ENCODE measurements around the gene BCCIP.

Gene BCCIP

DNA sequence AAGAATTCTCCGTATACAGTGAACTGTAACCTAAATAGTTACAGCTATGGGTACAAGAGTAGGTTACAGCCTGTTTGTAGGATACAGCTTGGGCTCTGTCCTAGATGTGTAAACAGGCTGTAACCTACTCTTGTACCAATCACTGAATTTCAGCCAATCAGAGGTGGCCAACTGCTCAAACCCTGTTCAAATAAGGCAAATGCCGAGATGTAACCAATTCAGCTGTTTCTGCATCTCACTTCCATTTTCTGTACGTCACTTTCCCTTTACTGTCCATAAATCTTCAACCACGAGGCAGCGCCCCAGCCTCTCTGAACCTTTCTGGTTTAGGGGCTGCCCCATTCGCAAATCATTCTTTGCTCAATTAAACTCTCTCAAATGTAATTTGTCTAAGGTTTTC, 39.4 kb upstream of the BCCIP start:
- peak; percentile 52 for DNase-seq (ENCODE audit: low spot score)
- in situ Hi-C loops (cut with MboI; ENCODE audit: low pct_unique_long_range_greater_than_20kb, low sequenced_read_pairs, unreplicated experiment) = no loop called here
- TF ChIP-seq, protein P1, sequence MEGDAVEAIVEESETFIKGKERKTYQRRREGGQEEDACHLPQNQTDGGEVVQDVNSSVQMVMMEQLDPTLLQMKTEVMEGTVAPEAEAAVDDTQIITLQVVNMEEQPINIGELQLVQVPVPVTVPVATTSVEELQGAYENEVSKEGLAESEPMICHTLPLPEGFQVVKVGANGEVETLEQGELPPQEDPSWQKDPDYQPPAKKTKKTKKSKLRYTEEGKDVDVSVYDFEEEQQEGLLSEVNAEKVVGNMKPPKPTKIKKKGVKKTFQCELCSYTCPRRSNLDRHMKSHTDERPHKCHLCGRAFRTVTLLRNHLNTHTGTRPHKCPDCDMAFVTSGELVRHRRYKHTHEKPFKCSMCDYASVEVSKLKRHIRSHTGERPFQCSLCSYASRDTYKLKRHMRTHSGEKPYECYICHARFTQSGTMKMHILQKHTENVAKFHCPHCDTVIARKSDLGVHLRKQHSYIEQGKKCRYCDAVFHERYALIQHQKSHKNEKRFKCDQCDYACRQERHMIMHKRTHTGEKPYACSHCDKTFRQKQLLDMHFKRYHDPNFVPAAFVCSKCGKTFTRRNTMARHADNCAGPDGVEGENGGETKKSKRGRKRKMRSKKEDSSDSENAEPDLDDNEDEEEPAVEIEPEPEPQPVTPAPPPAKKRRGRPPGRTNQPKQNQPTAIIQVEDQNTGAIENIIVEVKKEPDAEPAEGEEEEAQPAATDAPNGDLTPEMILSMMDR (IDR thresholded peaks at IDR 0.05; ENCODE audit: extremely low read depth, insufficient read depth, missing control alignments) = peak; percentile 17

DNA sequence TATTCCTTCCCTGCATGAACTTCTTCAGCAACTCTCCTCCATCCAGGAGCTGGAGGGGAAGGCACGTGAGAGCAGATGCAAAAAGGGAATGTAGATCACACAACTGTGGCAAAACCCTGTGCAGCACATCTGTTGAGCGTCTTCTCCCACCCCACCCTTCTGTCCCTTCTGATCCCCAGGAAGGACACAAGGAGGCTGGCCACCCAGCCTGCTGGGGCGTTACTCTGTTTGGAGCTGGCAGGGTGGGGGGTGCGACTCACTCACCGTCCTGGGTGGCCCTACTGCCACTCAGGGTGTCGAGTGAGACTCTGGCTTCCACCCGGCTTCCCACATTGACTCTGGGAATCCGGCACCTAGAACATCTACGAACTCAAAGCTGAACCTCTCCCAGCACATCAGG, 37.6 kb upstream of the BCCIP start:
- in situ Hi-C loops (cut with MboI; ENCODE audit: low pct_unique_long_range_greater_than_20kb, low sequenced_read_pairs, unreplicated experiment) = no loop called here
- TF ChIP-seq, protein P1 (IDR thresholded peaks at IDR 0.05; ENCODE audit: extremely low read depth, insufficient read depth, missing control alignments) = no peak
- DNase-seq (ENCODE audit: low spot score) = no peak

DNA sequence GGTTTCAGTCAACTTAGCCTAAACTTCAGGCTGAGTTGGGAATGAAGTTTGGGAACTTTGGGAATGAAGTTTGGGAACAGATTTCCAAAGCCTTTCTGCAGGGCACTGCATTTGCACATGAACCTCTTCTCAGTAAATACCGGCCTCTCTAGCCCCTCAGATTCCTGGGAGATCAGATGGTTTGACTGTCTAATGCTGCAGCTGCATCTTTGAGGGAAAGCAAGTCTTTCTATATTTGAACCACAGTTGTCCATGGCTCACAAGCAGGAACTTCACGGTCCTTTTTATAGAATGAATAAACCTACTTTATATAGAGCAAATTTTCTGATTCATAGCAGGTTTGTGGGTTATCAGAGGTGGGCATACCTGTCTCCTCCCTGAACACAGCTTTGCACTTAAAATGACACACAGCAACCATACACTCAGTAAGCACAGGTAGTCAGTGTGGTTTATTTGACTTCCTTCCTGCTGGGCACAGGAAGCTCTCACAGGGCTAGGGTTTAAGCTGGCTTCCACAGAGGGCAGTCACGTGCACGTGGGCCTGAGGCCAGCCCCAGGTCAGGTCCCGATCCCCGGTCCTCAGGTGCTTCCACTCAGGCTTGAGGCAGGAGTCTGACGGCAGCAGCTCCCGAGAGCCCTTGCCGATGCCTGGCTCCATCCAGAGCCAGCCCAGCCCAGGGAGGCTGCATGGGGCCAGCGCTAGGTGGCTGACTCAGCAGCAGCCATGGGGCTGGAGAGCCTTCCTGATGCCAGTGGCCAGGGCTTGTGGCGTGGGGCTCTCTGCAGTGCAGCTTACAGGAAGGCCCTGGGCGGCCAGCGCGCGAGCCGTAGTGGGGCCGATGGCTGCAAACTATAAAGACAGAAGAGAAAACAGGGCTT, 35.0 kb upstream of the BCCIP start:
- TF ChIP-seq, protein P1 (IDR thresholded peaks at IDR 0.05; ENCODE audit: extremely low read depth, insufficient read depth, missing control alignments) = no peak
- in situ Hi-C loops (cut with MboI; ENCODE audit: low pct_unique_long_range_greater_than_20kb, low sequenced_read_pairs, unreplicated experiment) = no loop called here

DNA sequence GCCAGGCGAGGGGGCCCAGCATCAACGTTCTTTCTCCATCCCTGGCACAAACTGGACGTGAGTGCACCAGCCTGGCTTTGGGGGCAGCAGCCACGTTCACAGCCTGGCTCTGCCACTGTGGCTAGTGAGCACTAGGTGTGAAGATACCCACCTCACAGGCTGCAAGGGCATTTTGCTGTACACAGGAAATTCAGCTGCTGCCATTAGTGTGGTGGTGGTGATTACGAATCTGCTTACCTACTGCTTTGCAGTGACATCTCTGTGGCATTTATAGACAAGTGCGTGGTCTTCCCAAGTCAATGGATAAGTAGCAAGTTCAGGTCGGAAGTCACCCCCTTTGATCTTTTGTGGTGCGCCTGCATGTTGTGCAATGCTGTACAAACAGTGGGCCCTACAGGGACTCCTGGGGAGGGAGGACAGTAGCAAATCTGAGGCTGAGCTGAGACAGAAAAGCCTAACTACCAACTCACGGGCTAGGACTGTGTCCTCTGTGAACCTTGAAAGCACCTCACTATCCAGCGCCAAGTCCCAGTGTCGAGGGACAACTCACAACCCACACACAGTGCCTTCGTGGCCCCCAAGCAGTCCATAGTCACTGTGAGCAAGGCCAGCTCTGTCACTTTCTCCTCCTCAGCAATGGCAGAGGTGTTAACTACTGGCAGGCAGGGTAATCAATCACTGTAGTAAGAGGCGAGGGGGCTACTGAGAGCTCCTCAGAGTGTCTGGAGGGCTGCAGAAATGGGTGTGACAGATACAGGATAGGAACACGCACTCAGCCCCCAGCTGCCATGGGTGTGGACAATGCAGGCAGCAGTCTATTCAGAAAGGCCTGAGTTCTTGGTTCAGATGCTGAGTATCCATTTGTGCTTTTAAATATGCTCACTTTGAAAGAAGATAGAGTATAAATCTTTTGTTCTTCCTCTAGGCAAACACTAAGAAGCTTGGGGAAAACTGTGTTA, 30.7 kb upstream of the BCCIP start:
- no peak for DNase-seq (ENCODE audit: low spot score)
- in situ Hi-C loops (cut with MboI; ENCODE audit: low pct_unique_long_range_greater_than_20kb, low sequenced_read_pairs, unreplicated experiment) = no loop called here
- TF ChIP-seq, protein P1 (IDR thresholded peaks at IDR 0.05; ENCODE audit: extremely low read depth, insufficient read depth, missing control alignments) = no peak

More for the DNA sequence above, 35.0 kb upstream of the BCCIP start:
- DNase-seq (ENCODE audit: low spot score) = no peak

DNA sequence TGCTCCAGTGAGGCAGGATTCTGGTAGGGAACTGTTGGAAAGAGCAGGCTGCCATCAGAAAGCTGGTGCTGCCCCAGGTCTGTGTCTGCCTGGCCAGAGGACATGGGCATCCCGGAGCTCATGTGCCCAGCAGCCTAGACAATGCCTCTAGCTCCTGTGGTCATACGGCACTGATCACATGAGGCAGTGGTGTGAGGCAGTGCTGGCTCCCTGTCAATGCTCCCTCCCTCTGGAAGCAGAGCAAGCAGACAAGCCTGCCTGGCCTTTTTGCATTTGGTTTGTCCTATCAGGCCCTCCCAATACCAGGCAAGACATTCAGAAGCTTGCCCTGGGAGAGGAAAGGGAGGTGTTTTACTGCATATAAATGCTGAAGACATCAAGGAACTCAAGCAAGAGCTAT, 28.2 kb upstream of the BCCIP start:
- no peak for DNase-seq (ENCODE audit: low spot score)
- in situ Hi-C loops (cut with MboI; ENCODE audit: low pct_unique_long_range_greater_than_20kb, low sequenced_read_pairs, unreplicated experiment) = no loop called here
- TF ChIP-seq, protein P1 (IDR thresholded peaks at IDR 0.05; ENCODE audit: extremely low read depth, insufficient read depth, missing control alignments) = no peak

DNA sequence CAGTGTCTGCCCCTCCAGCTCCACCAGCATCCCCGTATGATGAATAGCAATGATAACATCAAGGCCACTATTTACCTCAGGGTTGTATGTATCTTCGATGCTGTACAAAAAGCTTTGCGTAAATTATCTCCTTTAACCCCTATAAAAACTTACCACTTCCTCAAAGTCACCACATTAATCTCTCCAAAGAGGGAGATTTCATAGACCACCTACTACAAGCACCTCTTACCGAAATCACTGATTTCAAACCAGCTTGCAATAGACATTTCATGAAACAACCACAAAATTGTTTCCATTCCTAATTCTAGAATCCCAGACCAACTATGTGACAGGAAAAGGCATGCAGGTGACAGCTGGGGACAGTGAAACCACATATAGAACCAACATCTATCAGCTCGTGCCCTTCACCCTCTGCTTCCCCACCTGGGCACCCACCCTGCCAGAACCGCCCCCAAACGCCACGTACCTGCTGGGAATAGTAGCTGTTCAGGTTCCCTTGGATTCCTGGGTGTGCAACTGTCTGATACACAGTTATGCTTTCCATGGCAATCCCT, 27.6 kb upstream of the BCCIP start:
- in situ Hi-C loops (cut with MboI; ENCODE audit: low pct_unique_long_range_greater_than_20kb, low sequenced_read_pairs, unreplicated experiment) = no loop called here
- TF ChIP-seq, protein P1 (IDR thresholded peaks at IDR 0.05; ENCODE audit: extremely low read depth, insufficient read depth, missing control alignments) = no peak

More for the DNA sequence above, 27.6 kb upstream of the BCCIP start:
- no peak for DNase-seq (ENCODE audit: low spot score)
